Smooth muscle cell (in vitro differentiated cells): ENCODE results near the gene STOX2. TPM values are rescaled to one million over a fixed set of nuclear protein-coding genes. Genes with fewer than 3 reads are reported as not detected.

Experiments used
- DNase-seq: peaks from one replicate; lab custom pipeline; 2025; ENCODE audit not compliant: unreplicated experiment; lab: John Stamatoyannopoulos, UW
- H2AFZ ChIP-seq: fragments of 200-600 bp; sonication (generic); 2 replicates; pipeline ENCODE4 v1.6.0; 2016; ENCODE audit warnings: antibody characterized with exemption, low read depth, mild to moderate bottlenecking
- H3F3A ChIP-seq: fragments of 200-600 bp; sonication (generic); 2 replicates; pipeline ENCODE4 v1.6.0; 2017; ENCODE audit warnings: antibody characterized with exemption, low read depth
- H3K27ac ChIP-seq: fragments of 200-600 bp; sonication (generic); 2 replicates; pipeline ENCODE4 v1.5.1; 2016; ENCODE audit warnings: low read depth, mild to moderate bottlenecking
- H3K27me3 ChIP-seq: fragments of 200-600 bp; sonication (generic); 2 replicates; pipeline ENCODE4 v1.6.1; 2016; ENCODE audit warnings: low read depth, mild to moderate bottlenecking
- H3K36me3 ChIP-seq: fragments of 200-600 bp; sonication (generic); 2 replicates; pipeline ENCODE4 v1.5.1; 2016; ENCODE audit warnings: low read depth
- H3K4me1 ChIP-seq: fragments of 200-600 bp; sonication (generic); 2 replicates; pipeline ENCODE4 v1.5.1; 2016; ENCODE audit warnings: low read depth
- H3K4me2 ChIP-seq: fragments of 200-600 bp; sonication (generic); 2 replicates; pipeline ENCODE4 v1.6.0; 2016; ENCODE audit warnings: mild to moderate bottlenecking
- H3K4me3 ChIP-seq: fragments of 200-600 bp; sonication (generic); 2 replicates; pipeline ENCODE4 v1.5.1; 2016; ENCODE audit warnings: mild to moderate bottlenecking
- H3K79me2 ChIP-seq: fragments of 200-600 bp; sonication (generic); 2 replicates; pipeline ENCODE4 v1.6.0; 2016; ENCODE audit warnings: low read depth, mild to moderate bottlenecking
- H3K9ac ChIP-seq: fragments of 200-600 bp; sonication (generic); 2 replicates; pipeline ENCODE4 v1.6.0; 2016; ENCODE audit warnings: low read depth
- H3K9me3 ChIP-seq: fragments of 200-600 bp; sonication (generic); replicated peaks from 2 replicates; pipeline ENCODE4 v1.5.1; 2016; ENCODE audit warnings: low read depth
- H4K20me1 ChIP-seq: fragments of 200-600 bp; sonication (generic); 2 replicates; pipeline ENCODE4 v1.6.0; 2016; ENCODE audit warnings: low read depth
- CTCF ChIP-seq: fragments of 200-600 bp; sonication (generic); IDR thresholded peaks from 2 replicates; pipeline ENCODE4 v1.5.1; 2017; ENCODE audit warnings: borderline replicate concordance, mild to moderate bottlenecking, antibody characterized with exemption; ENCODE audit not compliant: insufficient read depth, poor library complexity, severe bottlenecking
- WGBS: methylation state at CpG from one replicate; pipeline ENCODE4 v1.1.7; 2016; ENCODE audit warnings: low lambda C conversion rate; 5-methylcytosine and 5-hydroxymethylcytosine counted together
- polyA plus RNA-seq: library from polyadenylated mRNA; unstranded; fragments of >200 nt; fragmentation: Nextera tagmentation; extraction: Ambion mirVana; gene quantifications from 2 replicates; pipeline ENCODE4 v1.2.1, GENCODE V29; 2016
- total RNA-seq: library from RNA; depleted of rRNA; stranded (reverse); fragments of >200 nt; gene quantifications from 2 replicates; pipeline ENCODE4 v1.2.3, GENCODE V29; 2014

The STOX2 gene
- total and polyA plus RNA-seq, 2 experiments from 2014 or later, result 1.3 to 4.2 TPM

- peak overlapping the region; percentile 41 for H3K27ac ChIP-seq
- H3K27me3 ChIP-seq, result no peaks in the 10 kb centered on the region
- H3K36me3 ChIP-seq, result no peaks in the 10 kb centered on the region
- no peaks in the 10 kb centered on the region for H3K9me3 ChIP-seq
- no peak overlapping the region for H3K4me3 ChIP-seq
- H2AFZ ChIP-seq, result no peak overlapping the region
- no peaks in the 10 kb centered on the region for H3F3A ChIP-seq
- no peaks in the 10 kb centered on the region for H3K79me2 ChIP-seq
- H3K9ac ChIP-seq, result no peak overlapping the region
- no peak for TF ChIP-seq CTCF
- no peaks in the 10 kb centered on the region for H4K20me1 ChIP-seq
- WGBS, result 70% methylated on average over 1 of the region's 1 CpG
- no peak for DNase-seq
- H3K4me2 ChIP-seq, result no peak overlapping the region
- no peaks in the 10 kb centered on the region for H3K4me1 ChIP-seq
These were observed 114.0 kb downstream of the STOX2 start for GRCh38 chr4:184019076-184019475.

- TF ChIP-seq CTCF, result no peak
- Histone ChIP-seq H3K4me1 (no peaks in the 10 kb centered on the region), H3K4me3 (no peak overlapping the region), H3K9ac (no peak overlapping the region), H3K36me3 (no peaks in the 10 kb centered on the region), H3K27me3 (no peaks in the 10 kb centered on the region), H4K20me1 (no peaks in the 10 kb centered on the region), H3K79me2 (no peaks in the 10 kb centered on the region), H2AFZ (no peak overlapping the region), H3K4me2 (no peak overlapping the region), H3K27ac (peak overlapping the region; percentile 41), H3K9me3 (no peaks in the 10 kb centered on the region), H3F3A (no peaks in the 10 kb centered on the region)
- no peak for DNase-seq
- WGBS, result 96% methylated on average over 26 of the region's 26 CpGs
These were observed 114.8 kb downstream of the STOX2 start for GRCh38 chr4:184019667-184020623.

- H3K27ac ChIP-seq, result no peak overlapping the region
- no peak for DNase-seq
- H3K36me3 ChIP-seq, result no peaks in the 10 kb centered on the region
- H2AFZ ChIP-seq, result no peak overlapping the region
- H3K9ac ChIP-seq, result no peak overlapping the region
- no peaks in the 10 kb centered on the region for H3K4me1 ChIP-seq
- no peaks in the 10 kb centered on the region for H4K20me1 ChIP-seq
- no peaks in the 10 kb centered on the region for H3F3A ChIP-seq
- TF ChIP-seq CTCF, result no peak
- no peaks in the 10 kb centered on the region for H3K27me3 ChIP-seq
- H3K4me3 ChIP-seq, result no peak overlapping the region
- H3K9me3 ChIP-seq, result no peaks in the 10 kb centered on the region
- no peaks in the 10 kb centered on the region for H3K79me2 ChIP-seq
- WGBS, result 98% methylated on average over 3 of the region's 3 CpGs
- no peak overlapping the region for H3K4me2 ChIP-seq
These were observed 116.3 kb downstream of the STOX2 start for GRCh38 chr4:184021389-184021788.
